ENCODE data around the gene JDP2.

GRCh38 chr14:75464626-75465025, 36.8 kb downstream of the JDP2 start:
- TF ChIP-seq CTCF (IDR thresholded peaks at IDR 0.05; ENCODE audit: insufficient read depth, low read length, poor library complexity, severe bottlenecking) = no peak
- TF ChIP-seq EZH2phosphoT487 (conservative IDR thresholded peaks at IDR 0.05; ENCODE audit: low read length) = no peak

Measured in SU-DHL-6 (cell line).